Activated naive CD4-positive, alpha-beta T cell treated with Interleukin-2 at 50 U/mL for 16 hours (primary cell): ENCODE measurements around the gene AK8.

Experiments
- DNase-seq: peaks from one replicate; pipeline ENCODE4 v3.0.0-alpha.2; 2020

Gene AK8

DNA sequence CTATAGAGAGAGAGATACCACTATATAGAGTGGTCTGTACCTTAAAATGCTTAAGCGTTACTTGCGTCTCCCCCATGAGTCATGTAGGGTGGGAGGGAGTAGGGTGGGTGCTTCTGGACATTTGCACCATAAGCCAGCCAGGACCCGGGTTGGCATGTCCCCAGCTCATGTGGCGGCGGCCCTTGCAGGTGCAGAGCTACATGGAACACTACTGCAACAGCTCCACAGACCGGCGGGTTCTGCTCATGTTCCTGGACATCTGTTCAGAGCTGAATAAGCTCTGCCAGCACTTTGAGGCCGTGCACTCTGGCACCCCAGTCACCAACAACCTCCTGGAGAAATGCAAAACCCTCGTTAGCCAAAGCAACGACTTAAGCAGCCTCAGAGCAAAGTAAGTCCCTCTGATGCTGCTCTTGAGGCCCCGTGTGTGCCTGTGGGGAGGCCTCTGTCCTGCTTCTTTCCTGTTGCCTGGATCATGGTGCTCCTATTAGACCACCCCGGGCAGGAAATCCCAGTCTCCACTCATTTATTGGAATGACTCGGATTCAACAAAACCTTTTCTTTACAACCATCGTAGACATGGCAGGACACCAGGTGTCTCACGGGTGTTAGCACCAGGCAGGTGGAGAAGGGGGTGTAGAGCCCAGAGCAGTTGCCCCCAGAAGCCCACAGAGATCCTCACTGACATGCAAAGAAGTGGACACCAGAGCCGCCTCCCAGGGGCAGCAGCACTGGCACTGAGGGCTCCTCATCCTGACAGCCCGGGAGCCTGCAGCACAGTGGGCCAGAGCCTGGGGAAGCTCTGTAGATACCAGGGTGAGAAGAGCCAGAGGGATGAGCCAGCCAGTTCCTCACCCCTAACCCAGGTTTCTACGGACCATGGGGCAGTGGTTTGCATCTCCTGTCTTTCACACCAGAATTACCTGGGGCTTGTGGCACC lies 9.4 kb upstream of the AK8 start:
- no peak for DNase-seq

DNA sequence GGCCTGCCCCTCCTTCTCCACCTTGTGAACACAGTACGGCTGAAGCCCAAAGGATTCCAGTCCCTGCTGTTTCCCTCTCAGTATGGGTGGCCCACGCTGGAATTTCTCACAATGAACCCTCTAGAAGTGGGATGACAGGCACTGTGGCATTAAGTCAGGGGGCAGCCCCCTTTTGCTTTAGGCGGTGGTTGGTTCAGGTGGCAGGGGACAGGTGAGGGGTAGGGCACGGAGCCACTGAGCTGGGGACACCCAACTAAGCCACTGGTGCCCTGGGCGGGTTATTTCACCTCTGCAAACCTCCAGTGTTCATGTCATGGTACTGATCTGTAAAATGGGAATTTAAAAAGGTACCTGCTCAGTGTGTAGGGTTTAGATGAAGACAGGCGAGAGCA lies 8.2 kb upstream of the AK8 start:
- no peak for DNase-seq

DNA sequence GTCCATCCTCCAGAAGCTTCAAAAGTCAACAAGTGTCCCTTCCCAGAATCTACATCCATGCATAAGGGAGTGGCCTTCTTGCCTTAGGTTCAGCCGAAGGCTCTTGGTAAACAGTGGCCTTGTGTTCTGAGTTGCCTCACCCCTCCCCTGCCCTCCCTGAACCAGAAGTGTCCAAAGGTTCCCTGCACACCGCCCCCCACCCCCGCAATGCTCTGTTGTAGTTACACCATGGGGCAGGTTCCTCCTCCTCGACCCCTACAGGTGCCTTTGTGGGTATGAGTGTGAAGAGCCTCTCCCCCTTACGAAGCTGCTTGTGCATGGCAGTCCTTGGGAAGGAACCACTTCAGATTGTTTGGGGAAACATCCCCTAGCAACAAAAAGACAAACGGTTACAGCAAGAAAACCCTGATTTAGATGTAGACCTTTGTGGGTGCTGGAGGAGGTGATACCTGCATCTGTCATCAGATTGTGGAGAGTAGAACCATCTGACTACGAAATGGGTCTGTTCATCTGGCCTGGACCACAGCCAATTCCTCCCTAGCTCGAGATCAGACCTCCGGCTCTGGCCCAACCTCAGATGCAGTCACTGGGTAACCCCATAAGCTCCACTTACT lies 7.7 kb upstream of the AK8 start:
- DNase-seq: no peak

- DNase-seq: no peak
These were observed 5.5 kb upstream of the AK8 start for GRCh38 chr9:132883349-132884294.

- no peak for DNase-seq
These were observed 4.5 kb upstream of the AK8 start for GRCh38 chr9:132882616-132883015.

GRCh38 chr9:132881826-132882225 lies 3.7 kb upstream of the AK8 start:
- DNase-seq: no peak

- no peak for DNase-seq
These were observed 2.2 kb upstream of the AK8 start for GRCh38 chr9:132880324-132880661.

DNA sequence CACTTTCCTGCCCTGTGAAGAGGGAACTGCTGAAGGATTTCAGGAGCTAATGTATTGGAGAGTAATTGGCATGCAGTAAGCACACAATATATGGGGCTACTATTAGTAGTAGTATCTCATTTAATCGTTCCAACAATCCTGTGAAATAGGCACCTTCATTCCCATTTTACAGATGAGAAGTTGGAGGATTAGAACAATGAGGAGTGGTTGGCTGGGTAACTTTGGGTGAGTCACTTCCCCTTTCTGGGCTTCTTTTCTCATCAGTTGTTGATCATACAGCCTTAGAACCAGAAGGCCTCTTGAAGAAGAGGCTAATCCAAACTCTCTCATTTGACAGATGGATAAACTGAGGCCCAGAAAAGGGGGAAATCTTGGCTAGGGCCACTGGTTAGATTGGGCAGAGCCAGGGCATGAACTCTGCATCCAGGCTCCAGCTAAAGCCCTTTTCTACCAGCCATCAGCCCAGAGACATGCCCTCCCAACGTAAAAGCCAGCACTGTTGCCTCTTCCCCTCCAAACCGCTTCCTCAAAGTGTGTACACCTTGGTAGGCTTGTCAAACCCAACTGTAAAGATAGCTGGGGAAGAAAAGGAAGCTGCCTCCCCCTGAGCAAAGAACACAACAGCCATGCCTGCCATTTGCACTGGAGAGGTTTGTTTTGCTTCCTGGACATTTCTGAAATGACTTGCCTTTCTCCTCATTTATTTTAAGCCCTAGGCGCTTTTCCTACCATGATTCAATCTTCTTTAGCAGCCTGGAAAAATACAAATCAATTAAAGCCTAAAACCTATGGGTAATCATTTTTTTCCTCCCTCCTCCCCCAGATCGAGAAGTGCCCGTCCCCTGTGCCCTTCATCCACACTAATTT lies 1.6 kb upstream of the AK8 start:
- no peak for DNase-seq

- DNase-seq: peak; percentile 28
These were observed 792 bp upstream of the AK8 start, which contains the start of gene SPACA9 for GRCh38 chr9:132878695-132879456. Gene SPACA9, plus strand, starts transcription at chr9:132878898. Its CDS starts 5,050 bp downstream, at chr9:132883948.

- no peak for DNase-seq
These were observed 643 bp downstream of the AK8 start for GRCh38 chr9:132877458-132877823.

- DNase-seq: no peak
These were observed 1.2 kb downstream of the AK8 start for GRCh38 chr9:132876849-132877248.

- no peak for DNase-seq
These were observed 2.9 kb downstream of the AK8 start for GRCh38 chr9:132875159-132875558.

GRCh38 chr9:132873403-132873802 lies 4.7 kb downstream of the AK8 start:
- peak; percentile 39 for DNase-seq

- no peak for DNase-seq
These were observed 8.8 kb downstream of the AK8 start for GRCh38 chr9:132869266-132869665.

GRCh38 chr9:132866898-132867297 lies 11.2 kb downstream of the AK8 start:
- DNase-seq: no peak

- DNase-seq: no peak
These were observed 13.4 kb downstream of the AK8 start for GRCh38 chr9:132864691-132865090.

- DNase-seq: no peak
These were observed 13.8 kb downstream of the AK8 start for GRCh38 chr9:132864277-132864676.

DNA sequence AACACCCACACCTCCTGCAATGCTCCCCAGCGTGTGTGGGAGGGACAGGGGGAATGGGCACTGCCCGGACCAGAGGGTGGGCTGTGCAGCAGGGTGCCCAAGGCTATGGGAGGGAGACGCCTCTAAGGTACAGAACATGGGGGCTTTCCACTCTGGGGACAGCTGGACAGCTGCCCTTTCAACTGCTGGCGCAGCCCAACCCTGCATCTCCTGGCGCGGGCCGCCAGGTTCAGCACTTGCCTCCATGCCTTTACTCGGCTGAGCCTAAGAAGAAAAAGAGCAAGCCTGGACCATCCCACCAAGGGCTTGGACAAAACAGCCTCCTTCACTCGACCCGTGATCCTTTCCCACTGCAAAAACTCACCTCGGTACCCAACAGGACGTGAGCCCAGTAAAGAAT lies 15.0 kb downstream of the AK8 start:
- no peak for DNase-seq

GRCh38 chr9:132862533-132862932 lies 15.6 kb downstream of the AK8 start:
- DNase-seq: no peak

DNA sequence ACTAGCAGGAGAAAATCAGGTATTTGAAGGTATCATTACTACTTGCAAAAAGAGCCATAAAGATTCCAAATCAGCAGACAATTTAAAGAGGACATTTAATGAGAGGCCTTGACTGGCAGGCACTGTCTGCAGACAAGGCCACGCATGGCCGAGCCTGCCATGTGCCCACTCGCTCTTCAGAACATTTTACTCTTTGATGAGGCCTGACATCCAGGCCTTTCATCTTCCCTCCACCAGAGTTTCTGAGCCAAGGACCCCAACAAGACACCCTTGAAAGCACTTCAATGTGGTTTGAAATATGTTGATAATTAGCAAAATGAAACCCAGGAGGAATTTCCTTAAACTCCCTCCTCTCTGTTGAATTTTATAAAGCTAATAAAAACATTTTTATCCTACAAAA lies 16.4 kb downstream of the AK8 start:
- DNase-seq: no peak

GRCh38 chr9:132858751-132859150 lies 19.3 kb downstream of the AK8 start:
- no peak for DNase-seq
